Bronchial epithelial cell (primary cell): ENCODE results near the gene CSNK2A1. TPM values are rescaled to one million over a fixed set of nuclear protein-coding genes. Genes with fewer than 3 reads are reported as not detected.
A peak's percentile ranks its signal among the peaks of the same experiment; 100 is the strongest.
"Not testable (repeated sequence)": the region's sequence is repeated elsewhere in the genome, so short reads cannot be mapped to it uniquely, and the experiment has no call there.

Source experiments
- DNase-seq: peaks from one replicate; pipeline ENCODE4 v3.0.0-alpha.2; 2010; ENCODE audit warnings: low read depth
- FAIRE-seq: peaks from 2 replicates; lab custom pipeline; 2011; peaks lifted over from hg19 to GRCh38; lab: Jason Lieb, UNC
- H3K27me3 ChIP-seq: 2 replicates; pipeline ENCODE4 v1.5.1; 2011; ENCODE audit warnings: low read length; ENCODE audit not compliant: control insufficient read depth, insufficient read depth
- H3K36me3 ChIP-seq: 2 replicates; pipeline ENCODE4 v1.5.1; 2011; ENCODE audit warnings: low read length; ENCODE audit not compliant: control insufficient read depth, insufficient read depth
- H3K4me3 ChIP-seq: 2 replicates; pipeline ENCODE4 v1.5.1; 2011; ENCODE audit warnings: mild to moderate bottlenecking, low read depth, low read length, control low read depth
- CTCF ChIP-seq: IDR thresholded peaks from 2 replicates; pipeline ENCODE4 v1.5.1; 2011; ENCODE audit warnings: mild to moderate bottlenecking, moderate library complexity, low read length, control low read depth, inconsistent platforms; ENCODE audit not compliant: insufficient read depth, severe bottlenecking
- total RNA-seq: library from RNA; depleted of rRNA; stranded (reverse); fragments of >200 nt; gene quantifications from 2 replicates; pipeline ENCODE4 v1.2.1, GENCODE V29; 2014

The CSNK2A1 gene
- total RNA-seq, 1 donor from 2014 or later: 242 TPM

- FAIRE-seq: no peak
- Histone ChIP-seq H3K4me3 (no peak overlapping the region), H3K27me3 (no peaks in the 10 kb centered on the region), H3K36me3 (no peaks in the 10 kb centered on the region)
- no peak for TF ChIP-seq CTCF
- DNase-seq: no peak
Measured at GRCh38 chr20:584971-585301, 41.3 kb upstream of the CSNK2A1 start.

GRCh38 chr20:584161-584970 is 40.8 kb upstream of the CSNK2A1 start:
- Histone ChIP-seq H3K4me3 (no peak overlapping the region), H3K27me3 (no peaks in the 10 kb centered on the region), H3K36me3 (no peaks in the 10 kb centered on the region)
- no peak for TF ChIP-seq CTCF
- FAIRE-seq (no peak), DNase-seq (peak; percentile 64)

- Histone ChIP-seq H3K36me3 (no peaks in the 10 kb centered on the region), H3K27me3 (no peaks in the 10 kb centered on the region), H3K4me3 (no peak overlapping the region)
- FAIRE-seq (no peak), DNase-seq (no peak)
- TF ChIP-seq CTCF: no peak
Measured at GRCh38 chr20:582204-582603, 38.6 kb upstream of the CSNK2A1 start.

GRCh38 chr20:578940-579690 is 35.5 kb upstream of the CSNK2A1 start:
- H3K27me3 ChIP-seq, H3K36me3 ChIP-seq, DNase-seq, H3K4me3 ChIP-seq, FAIRE-seq: not testable (repeated sequence)

- H3K27me3 ChIP-seq: peaks cover 12% of the 10 kb centered on the region
- no peak overlapping the region for H3K4me3 ChIP-seq
- no peak for FAIRE-seq
- peak; percentile 22 for TF ChIP-seq CTCF
- H3K36me3 ChIP-seq: no peaks in the 10 kb centered on the region
- DNase-seq: peak; percentile 17
Measured at GRCh38 chr20:577167-577791, 33.7 kb upstream of the CSNK2A1 start.

- DNase-seq (no peak), FAIRE-seq (no peak)
- H3K27me3 ChIP-seq: peaks cover 14% of the 10 kb centered on the region
- TF ChIP-seq CTCF: no peak
- H3K4me3 ChIP-seq: no peak overlapping the region
- no peaks in the 10 kb centered on the region for H3K36me3 ChIP-seq
Measured at GRCh38 chr20:576156-576555, 32.6 kb upstream of the CSNK2A1 start.
